GM18951 (cell line): ENCODE data around the gene SLC9C2.
"Not testable (repeated sequence)": the region's sequence is repeated elsewhere in the genome, so short reads cannot be mapped to it uniquely, and the experiment has no call there.

ENCODE experiments used
- POLR2A ChIP-seq: IDR thresholded peaks from 4 replicates; pipeline ENCODE4 v1.6.1; 2011; ENCODE audit warnings: mild to moderate bottlenecking; ENCODE audit not compliant: insufficient read length, insufficient read depth; ENCODE audit errors: extremely low read depth
- in situ Hi-C: fragments of 300-500 bp; cut with MboI; formaldehyde crosslinking; loops from one replicate; pipeline ENCODE4 v1.12.0; 2022; ENCODE audit warnings: low sequenced_read_pairs, mixed read lengths, inconsistent platforms; ENCODE audit not compliant: unreplicated experiment

SLC9C2 gene, protein sequence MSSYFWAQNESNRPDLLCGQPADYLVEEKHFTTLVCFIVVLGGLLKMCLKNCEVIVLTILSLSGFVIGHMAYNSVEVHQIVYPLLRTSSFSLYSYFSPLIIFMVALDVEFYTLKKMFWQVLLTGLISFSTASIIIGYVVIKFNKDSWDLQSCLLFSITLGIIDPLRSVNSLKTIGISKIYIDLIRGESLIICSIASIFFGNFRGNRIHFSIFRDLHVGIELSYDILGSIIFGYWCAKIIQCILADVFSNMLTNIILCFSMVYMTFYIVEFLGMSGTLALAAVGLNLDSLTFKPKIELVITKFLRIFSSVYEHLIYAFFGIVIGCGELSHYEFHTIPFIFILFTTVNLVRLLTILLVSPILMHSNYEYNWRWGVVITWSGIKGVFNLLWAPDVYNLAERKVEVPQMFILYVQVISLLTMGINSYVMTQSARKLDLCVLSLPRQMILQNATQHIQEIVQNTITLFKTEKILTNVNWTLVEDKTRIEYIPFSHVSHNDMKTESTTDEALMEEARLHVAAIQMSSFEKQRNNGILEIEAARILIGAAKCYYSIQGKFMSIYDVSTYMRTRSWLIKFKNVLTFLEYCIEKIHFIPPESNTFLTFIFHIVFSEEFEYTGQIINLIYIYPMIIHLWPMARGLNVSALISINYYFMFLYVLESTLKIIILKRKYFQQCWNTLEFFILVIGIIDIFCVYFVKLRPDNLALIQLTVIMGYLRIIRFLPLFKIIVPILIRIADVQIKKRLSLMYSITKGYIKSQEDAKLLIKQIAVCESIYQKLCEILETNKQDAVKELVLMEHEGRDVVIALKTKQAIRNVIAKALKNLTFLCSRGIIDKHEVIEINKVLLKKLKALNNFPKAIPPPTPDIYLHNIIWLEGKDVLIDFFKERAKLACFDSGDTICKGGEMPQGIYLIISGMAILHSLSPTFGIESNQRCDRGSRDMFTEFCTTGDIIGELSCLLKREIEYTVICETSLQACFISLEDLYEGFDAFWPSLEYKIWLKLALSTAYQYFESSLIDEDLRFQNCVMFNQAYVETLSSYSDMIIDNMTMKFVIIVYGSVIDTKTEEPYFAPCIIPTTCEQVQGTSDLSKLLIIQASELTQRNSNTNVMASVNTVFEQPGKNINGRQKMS

GRCh38 chr1:173603056-173603591 is at the start of gene SLC9C2:
TSS of gene SLC9C2 (minus strand) at chr1:173603072. CDS start at chr1:173601776, 1,296 bp downstream.
- in situ Hi-C loops: no loop called here
- no peak for TF ChIP-seq POLR2A

DNA sequence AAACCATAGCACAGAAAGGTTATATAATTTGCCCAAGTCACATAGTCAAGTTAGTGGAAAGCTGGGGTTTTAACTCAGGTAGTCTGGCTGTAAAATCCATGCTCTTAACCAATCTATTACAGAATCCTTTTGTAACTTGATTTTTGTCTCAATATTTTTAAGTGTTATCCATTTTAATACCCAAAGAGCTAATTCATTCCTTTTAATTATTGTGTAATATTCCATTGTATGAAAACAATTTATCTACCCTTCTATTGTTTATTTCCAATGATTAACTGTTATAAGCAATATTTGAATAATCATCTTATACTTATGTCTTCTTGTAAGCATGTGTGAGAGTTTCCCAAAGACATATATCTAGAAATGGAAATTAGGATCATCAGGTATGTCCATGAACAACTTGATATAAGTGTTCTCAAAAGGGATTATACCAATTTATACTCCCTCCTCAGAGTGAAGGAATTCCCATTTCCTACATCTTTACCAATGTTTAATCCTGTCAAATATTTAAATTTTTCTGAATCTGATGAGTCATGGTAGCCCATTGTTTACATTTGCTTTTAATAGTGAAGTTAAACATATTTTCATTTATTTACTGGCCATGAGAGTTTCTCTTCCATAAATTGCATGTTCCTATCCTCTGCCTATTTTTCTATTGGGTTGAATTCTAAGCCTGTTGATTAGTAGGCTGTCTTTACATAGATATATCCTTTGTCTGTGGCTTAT is 46.2 kb upstream of the SLC9C2 start:
- in situ Hi-C loops: no loop called here
- TF ChIP-seq POLR2A: no peak

DNA sequence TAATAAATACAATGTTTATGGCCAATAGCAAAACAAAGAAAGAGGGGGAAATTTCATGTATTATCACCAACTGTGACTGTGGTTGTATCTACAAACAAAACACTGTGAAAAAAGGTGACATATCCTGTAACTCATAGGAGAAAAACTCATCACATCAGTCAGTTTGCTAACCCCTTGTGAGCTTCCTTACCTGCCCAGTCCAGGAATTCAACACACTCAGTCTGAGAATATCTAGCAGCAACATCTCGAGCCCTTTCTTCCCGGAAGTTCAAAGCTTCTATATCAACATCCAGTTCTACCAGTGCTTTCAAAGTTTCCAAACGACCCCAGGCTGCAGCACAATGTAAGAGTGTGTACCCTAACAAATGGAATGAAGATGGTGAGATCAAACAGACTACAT is 43.8 kb upstream of the SLC9C2 start:
- TF ChIP-seq POLR2A: no peak
- in situ Hi-C loops: no loop called here

GRCh38 chr1:173642450-173643139 is 39.7 kb upstream of the SLC9C2 start:
- in situ Hi-C loops: not testable (repeated sequence)

GRCh38 chr1:173639102-173639501 is 36.2 kb upstream of the SLC9C2 start:
- TF ChIP-seq POLR2A: no peak
- in situ Hi-C loops: no loop called here

- in situ Hi-C loops: no loop called here
- TF ChIP-seq POLR2A: no peak
Observed at GRCh38 chr1:173638043-173639021, 35.5 kb upstream of the SLC9C2 start.

DNA sequence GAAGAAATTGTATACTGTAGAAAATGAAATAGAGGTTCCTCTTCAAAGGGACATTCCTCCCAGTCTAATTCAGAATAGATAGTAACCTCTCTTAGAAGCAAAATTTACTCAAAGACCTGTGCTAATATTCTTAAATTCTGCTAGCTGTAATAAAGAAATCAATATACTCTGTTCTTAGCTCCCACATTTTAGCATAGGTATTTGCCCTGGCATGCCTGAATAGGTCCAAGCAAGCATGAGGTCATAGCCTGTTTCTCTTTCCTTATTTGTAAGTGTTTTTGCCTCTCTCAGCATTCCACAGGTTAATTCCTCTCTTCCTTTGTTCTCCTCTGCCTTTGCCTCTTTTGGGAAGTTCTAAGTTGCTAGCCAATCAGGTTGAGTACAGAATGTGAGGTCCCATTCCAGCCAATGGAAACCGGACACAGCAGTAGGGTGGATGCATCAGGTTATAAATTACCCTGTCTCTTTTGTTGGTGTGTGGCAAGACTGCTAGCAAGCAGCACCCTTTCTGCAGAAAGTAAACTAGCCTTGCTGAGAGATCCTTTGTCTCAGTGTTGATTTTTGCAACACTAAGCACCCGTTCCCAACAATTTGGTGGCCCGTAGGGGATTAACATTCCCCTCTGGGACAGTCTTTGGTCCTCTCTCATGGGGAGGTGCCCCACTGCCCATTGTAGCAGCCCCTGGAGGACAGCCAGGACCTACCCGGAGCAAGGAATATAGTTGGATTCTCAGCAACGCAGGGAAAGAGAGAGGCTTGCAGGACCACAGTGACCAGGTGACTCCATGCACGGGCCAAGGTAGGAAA is 34.6 kb upstream of the SLC9C2 start:
- in situ Hi-C loops: not testable (repeated sequence)

- TF ChIP-seq POLR2A: no peak
- in situ Hi-C loops: no loop called here
Observed at GRCh38 chr1:173635116-173635515, 32.2 kb upstream of the SLC9C2 start, which contains the start of gene TEX50. TSS of gene TEX50 (plus strand) at chr1:173635338. CDS start at chr1:173635522, 184 bp downstream.

DNA sequence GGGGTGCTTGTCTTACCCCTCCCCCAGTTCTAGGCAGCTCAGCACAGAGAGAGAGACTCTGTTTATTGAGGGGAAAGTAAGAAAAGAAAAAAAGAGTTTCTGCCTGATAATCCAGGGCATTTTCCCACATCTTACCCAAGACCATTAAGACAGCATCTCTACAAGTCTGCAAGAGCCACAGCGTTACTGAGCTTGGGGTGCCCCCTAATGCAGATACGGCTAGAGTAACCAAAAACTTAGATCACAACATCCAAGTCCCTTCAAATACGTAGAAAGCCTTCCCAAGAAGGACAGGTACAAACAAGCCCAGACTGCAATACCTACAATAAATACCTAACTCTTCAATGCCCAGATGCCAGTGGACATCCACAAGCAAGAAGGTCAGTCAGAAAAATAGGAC is 26.0 kb upstream of the SLC9C2 start:
- no peak for TF ChIP-seq POLR2A
- in situ Hi-C loops: no loop called here

GRCh38 chr1:173627269-173627668 is 24.4 kb upstream of the SLC9C2 start:
- TF ChIP-seq POLR2A: no peak
- in situ Hi-C loops: no loop called here
